Medulla oblongata (tissue), 1 donor: Measurements from ENCODE around the gene DDO.

Source experiments
- DNase-seq: peaks from one replicate; pipeline ENCODE4 v3.0.0-alpha.2; 2015; ENCODE audit errors: extremely low spot score

The DDO gene

GRCh38 chr6:110342759-110343158, 72.6 kb downstream of the DDO start:
- no peak for DNase-seq
